SJCRH30 (cell line): ENCODE measurements around the gene RNASET2. TPM values are rescaled to one million over a fixed set of nuclear protein-coding genes. Genes with fewer than 3 reads are reported as not detected.

Source experiments
- DNase-seq, 2 experiments: peaks; one replicate each; pipeline ENCODE4 v3.0.0-alpha.2; 2015 to 2020
- H3K27ac ChIP-seq: fragments of 250-450 bp; sonication (Bioruptor Pico); 2 replicates; pipeline ENCODE4 v1.5.1; 2020; ENCODE audit warnings: mild to moderate bottlenecking, moderate library complexity
- H3K27me3 ChIP-seq: fragments of 250-450 bp; sonication (Bioruptor Pico); 2 replicates; pipeline ENCODE4 v1.5.1; 2020; ENCODE audit warnings: mild to moderate bottlenecking, moderate library complexity
- H3K36me3 ChIP-seq: fragments of 250-450 bp; sonication (Bioruptor Pico); 2 replicates; pipeline ENCODE4 v1.5.1; 2020; ENCODE audit warnings: mild to moderate bottlenecking, moderate library complexity
- H3K4me1 ChIP-seq: fragments of 250-450 bp; sonication (Bioruptor Pico); 2 replicates; pipeline ENCODE4 v1.5.1; 2020; ENCODE audit warnings: mild to moderate bottlenecking, moderate library complexity
- H3K4me3 ChIP-seq: fragments of 250-450 bp; sonication (Bioruptor Pico); 2 replicates; pipeline ENCODE4 v1.5.1; 2020; ENCODE audit warnings: mild to moderate bottlenecking, moderate library complexity
- H3K9me3 ChIP-seq: fragments of 250-450 bp; sonication (Bioruptor Pico); replicated peaks from 2 replicates; pipeline ENCODE4 v1.5.1; 2020; ENCODE audit warnings: mild to moderate bottlenecking, moderate library complexity
- total RNA-seq: library from RNA; depleted of rRNA; stranded (reverse); fragments of >200 nt; shearing (Covaris generic); gene quantifications from 2 replicates; pipeline ENCODE4 v1.2.3, GENCODE V29; 2014

The RNASET2 gene
- total RNA-seq, 1 experiment from 2014 or later = 17.2 TPM

- Histone ChIP-seq H3K36me3 (peaks cover 46% of the 10 kb centered on the region), H3K4me3 (no peak overlapping the region), H3K27me3 (no peaks in the 10 kb centered on the region), H3K4me1 (no peaks in the 10 kb centered on the region), H3K9me3 (no peaks in the 10 kb centered on the region), H3K27ac (no peak overlapping the region)
- DNase-seq = no peak
These were observed 24.4 kb upstream of the RNASET2 start for GRCh38 chr6:166980738-166981137.

GRCh38 chr6:166977621-166978525 lies 21.5 kb upstream of the RNASET2 start:
- DNase-seq = no peak
- Histone ChIP-seq H3K9me3 (no peaks in the 10 kb centered on the region), H3K4me1 (no peaks in the 10 kb centered on the region), H3K27ac (no peak overlapping the region), H3K36me3 (peaks cover 32% of the 10 kb centered on the region), H3K4me3 (no peak overlapping the region), H3K27me3 (no peaks in the 10 kb centered on the region)

- Histone ChIP-seq H3K36me3 (peaks cover 26% of the 10 kb centered on the region), H3K27me3 (no peaks in the 10 kb centered on the region), H3K27ac (no peak overlapping the region), H3K9me3 (no peaks in the 10 kb centered on the region), H3K4me1 (no peaks in the 10 kb centered on the region), H3K4me3 (no peak overlapping the region)
- no peak for DNase-seq
These were observed 20.3 kb upstream of the RNASET2 start for GRCh38 chr6:166976636-166977035.

GRCh38 chr6:166972101-166972500 lies 15.8 kb upstream of the RNASET2 start:
- no peaks in the 10 kb centered on the region for H3K9me3 ChIP-seq
- H3K27me3 ChIP-seq = no peaks in the 10 kb centered on the region
- no peaks in the 10 kb centered on the region for H3K4me1 ChIP-seq
- H3K4me3 ChIP-seq = no peak overlapping the region
- no peak for DNase-seq
- no peak overlapping the region for H3K27ac ChIP-seq
- H3K36me3 ChIP-seq = no peaks in the 10 kb centered on the region

- Histone ChIP-seq H3K4me3 (no peak overlapping the region), H3K9me3 (peaks cover 3% of the 10 kb centered on the region; the same call in 1 of the 2 replicates)
- DNase-seq = no peak
These were observed 14.9 kb upstream of the RNASET2 start for GRCh38 chr6:166971271-166971670.

GRCh38 chr6:166970776-166971175 lies 14.4 kb upstream of the RNASET2 start:
- Histone ChIP-seq H3K27me3 (no peaks in the 10 kb centered on the region), H3K27ac (no peak overlapping the region), H3K4me3 (no peak overlapping the region), H3K36me3 (no peaks in the 10 kb centered on the region), H3K9me3 (peaks cover 7% of the 10 kb centered on the region; the same call in 1 of the 2 replicates), H3K4me1 (no peaks in the 10 kb centered on the region)
- no peak for DNase-seq

More at GRCh38 chr6:166971271-166971670, 14.9 kb upstream of the RNASET2 start:
- Histone ChIP-seq H3K27me3 (no peaks in the 10 kb centered on the region), H3K4me1 (no peaks in the 10 kb centered on the region), H3K27ac (no peak overlapping the region), H3K36me3 (no peaks in the 10 kb centered on the region)

- no peak for DNase-seq
- Histone ChIP-seq H3K36me3 (no peaks in the 10 kb centered on the region), H3K4me1 (no peaks in the 10 kb centered on the region), H3K27me3 (no peaks in the 10 kb centered on the region), H3K4me3 (no peak overlapping the region), H3K27ac (no peak overlapping the region), H3K9me3 (peaks cover 7% of the 10 kb centered on the region; the same call in 1 of the 2 replicates)
These were observed 13.7 kb upstream of the RNASET2 start for GRCh38 chr6:166970091-166970490.

GRCh38 chr6:166969390-166970002 lies 13.1 kb upstream of the RNASET2 start:
- Histone ChIP-seq H3K4me1 (no peaks in the 10 kb centered on the region), H3K4me3 (no peak overlapping the region), H3K27me3 (no peaks in the 10 kb centered on the region), H3K9me3 (peaks cover 7% of the 10 kb centered on the region; the same call in 1 of the 2 replicates), H3K36me3 (no peaks in the 10 kb centered on the region), H3K27ac (no peak overlapping the region)
- DNase-seq = no peak

GRCh38 chr6:166966268-166966667 lies 9.9 kb upstream of the RNASET2 start:
- Histone ChIP-seq H3K27ac (no peak overlapping the region), H3K36me3 (no peaks in the 10 kb centered on the region), H3K4me3 (no peak overlapping the region)

GRCh38 chr6:166960609-166960978 lies 4.2 kb upstream of the RNASET2 start:
- no peaks in the 10 kb centered on the region for H3K36me3 ChIP-seq
- no peak overlapping the region for H3K27ac ChIP-seq
- no peaks in the 10 kb centered on the region for H3K4me1 ChIP-seq
- no peaks in the 10 kb centered on the region; the same call in 1 of the 2 replicates for H3K9me3 ChIP-seq
- DNase-seq = no peak
- H3K4me3 ChIP-seq = no peak overlapping the region
- H3K27me3 ChIP-seq = no peaks in the 10 kb centered on the region

More at GRCh38 chr6:166966268-166966667, 9.9 kb upstream of the RNASET2 start:
- no peak for DNase-seq
- Histone ChIP-seq H3K4me1 (no peaks in the 10 kb centered on the region), H3K27me3 (no peaks in the 10 kb centered on the region), H3K9me3 (peaks cover 7% of the 10 kb centered on the region; the same call in 1 of the 2 replicates)

- Histone ChIP-seq H3K27me3 (no peaks in the 10 kb centered on the region), H3K4me1 (no peaks in the 10 kb centered on the region), H3K4me3 (no peak overlapping the region), H3K9me3 (no peaks in the 10 kb centered on the region; the same call in 1 of the 2 replicates), H3K27ac (no peak overlapping the region), H3K36me3 (no peaks in the 10 kb centered on the region)
- DNase-seq = no peak
These were observed 3.7 kb upstream of the RNASET2 start for GRCh38 chr6:166959911-166960608.

- Histone ChIP-seq H3K27me3 (no peaks in the 10 kb centered on the region), H3K27ac (no peak overlapping the region), H3K36me3 (no peaks in the 10 kb centered on the region), H3K4me3 (no peak overlapping the region), H3K4me1 (no peaks in the 10 kb centered on the region), H3K9me3 (no peaks in the 10 kb centered on the region; the same call in 1 of the 2 replicates)
- DNase-seq = no peak
These were observed 2.8 kb upstream of the RNASET2 start for GRCh38 chr6:166958926-166959861.

- H3K27ac ChIP-seq = no peak overlapping the region
- no peaks in the 10 kb centered on the region for H3K36me3 ChIP-seq
- H3K27me3 ChIP-seq = no peaks in the 10 kb centered on the region
- DNase-seq = no peak
- H3K4me3 ChIP-seq = no peak overlapping the region
- no peaks in the 10 kb centered on the region for H3K4me1 ChIP-seq
- H3K9me3 ChIP-seq = no peaks in the 10 kb centered on the region
These were observed 1.4 kb upstream of the RNASET2 start for GRCh38 chr6:166957805-166958076.
